Measurements from ENCODE around the gene VSIG2.

Gene VSIG2

GRCh38 chr11:124762624-124763155 is 10.6 kb upstream of the VSIG2 start:
- no peak for DNase-seq

GRCh38 chr11:124762105-124762623 is 10.1 kb upstream of the VSIG2 start, which contains the start of gene ESAM:
ESAM (minus strand) TSS chr11:124762290; CDS start chr11:124762154, 136 bp downstream.
- DNase-seq: no peak

GRCh38 chr11:124761301-124762104 is 9.4 kb upstream of the VSIG2 start:
- DNase-seq: no peak

- DNase-seq: no peak
Observed at GRCh38 chr11:124760806-124761205, 8.8 kb upstream of the VSIG2 start.

GRCh38 chr11:124760205-124760652 is 8.2 kb upstream of the VSIG2 start:
- no peak for DNase-seq

GRCh38 chr11:124759266-124760204 is 7.5 kb upstream of the VSIG2 start:
- DNase-seq: no peak

GRCh38 chr11:124758355-124759265 is 6.6 kb upstream of the VSIG2 start:
- no peak for DNase-seq

- DNase-seq: no peak
Observed at GRCh38 chr11:124757320-124757719, 5.3 kb upstream of the VSIG2 start.

- no peak for DNase-seq
Observed at GRCh38 chr11:124756753-124757227, 4.7 kb upstream of the VSIG2 start.

GRCh38 chr11:124756033-124756752 is 4.1 kb upstream of the VSIG2 start:
- no peak for DNase-seq

- DNase-seq: no peak
Observed at GRCh38 chr11:124754710-124755109, 2.7 kb upstream of the VSIG2 start.

- DNase-seq: no peak
Observed at GRCh38 chr11:124754309-124754708, 2.3 kb upstream of the VSIG2 start.

GRCh38 chr11:124753624-124754023 is 1.6 kb upstream of the VSIG2 start:
- no peak for DNase-seq

GRCh38 chr11:124753205-124753604 is 1.1 kb upstream of the VSIG2 start:
- no peak for DNase-seq

GRCh38 chr11:124752471-124753102 is 532 bp upstream of the VSIG2 start:
- no peak for DNase-seq

GRCh38 chr11:124751391-124751740 is 689 bp downstream of the VSIG2 start:
- DNase-seq: no peak

- no peak for DNase-seq
Observed at GRCh38 chr11:124749912-124750311, 2.1 kb downstream of the VSIG2 start.

- no peak for DNase-seq
Observed at GRCh38 chr11:124748481-124749343, 3.3 kb downstream of the VSIG2 start.

- DNase-seq: no peak
Observed at GRCh38 chr11:124748100-124748418, 4.0 kb downstream of the VSIG2 start.

Measured in NCI-H187 (cell line).